B cell (primary cell): Measurements from ENCODE around the gene PLEKHG4. TPM values are rescaled to one million over a fixed set of nuclear protein-coding genes. Genes with fewer than 3 reads are reported as not detected.

Experiments
- ATAC-seq: fragments of 200-7000 bp; cut with Tn5 transposase; one replicate; pipeline ENCODE4 v1.10.0; 2021; ENCODE audit warnings: low read depth, mild to moderate bottlenecking, moderate number of reproducible peaks, moderate library complexity
- CTCF ChIA-PET: fragments of 350-600 bp; sonication (Branson Sonifier 250); formaldehyde crosslinking; loops from one replicate; lab custom pipeline; 2021; ENCODE audit warnings: antibody characterized with exemption, inconsistent platforms; lab: Charles Lee
- POLR2A ChIA-PET: fragments of 350-600 bp; sonication (Branson Sonifier 250); formaldehyde crosslinking; loops from one replicate; lab custom pipeline; 2021; ENCODE audit warnings: antibody characterized with exemption; lab: Charles Lee
- DNase-seq: peaks from one replicate; pipeline ENCODE4 v3.0.0; 2013
- H2AFZ ChIP-seq: 2 replicates; pipeline ENCODE4 v1.6.1; 2012; ENCODE audit warnings: mild to moderate bottlenecking, low read depth, low read length; ENCODE audit not compliant: insufficient read depth, poor library complexity, severe bottlenecking
- H3K27ac ChIP-seq, 2 donors: 1 replicate in 1 of 2; 2 replicates in 1 of 2; pipeline ENCODE4 v1.5.1; 2012 to 2013; ENCODE audit warnings: low read length in 2 of 2, mild to moderate bottlenecking in 2 of 2, moderate library complexity in 1 of 2
- H3K27me3 ChIP-seq, 4 experiments: fragments of 200-600 bp in 1 of 4; sonication (generic) in 1 of 4; replicated peaks in 1 of 4; 1 replicate in 2 of 4; 2 replicates in 2 of 4; pipeline versions ENCODE4 v1.6.1 to v1.7.0; 2013 to 2016; ENCODE audit warnings: low read length in 3 of 4, mild to moderate bottlenecking in 2 of 4, mixed read lengths in 1 of 4, moderate library complexity in 1 of 4; ENCODE audit not compliant: insufficient read depth in 4 of 4, control insufficient read depth in 3 of 4; ENCODE audit errors: control extremely low read depth in 1 of 4
- H3K36me3 ChIP-seq, 2 experiments: replicated peaks in 1 of 2; 1 replicate in 1 of 2; 2 replicates in 1 of 2; pipeline versions ENCODE4 v1.6.1 to v1.7.1; 2013; ENCODE audit warnings: low read length in 1 of 2; ENCODE audit not compliant: insufficient read depth in 2 of 2, control insufficient read depth in 1 of 2; ENCODE audit errors: control extremely low read depth in 1 of 2, extremely low read depth in 1 of 2
- H3K4me1 ChIP-seq, 2 donors: fragments of 200-600 bp in 1 of 2; sonication (generic) in 1 of 2; 1 replicate in 1 of 2; 2 replicates in 1 of 2; pipeline versions ENCODE4 v1.5.1 to v1.6.1; 2013 to 2017; ENCODE audit warnings: low read length in 2 of 2; ENCODE audit not compliant: control insufficient read depth in 2 of 2, insufficient read depth in 2 of 2
- H3K4me2 ChIP-seq: replicated peaks from 2 replicates; pipeline ENCODE3; 2012; ENCODE audit warnings: mild to moderate bottlenecking, low read depth, low read length; ENCODE audit not compliant: poor library complexity, severe bottlenecking
- H3K4me3 ChIP-seq, 5 experiments: fragments of 200-600 bp in 1 of 5; sonication (generic) in 1 of 5; 1 replicate in 3 of 5; 2 replicates in 2 of 5; pipeline versions ENCODE4 v1.5.1 to v1.7.0; 2011 to 2016; ENCODE audit warnings: low read length in 4 of 5, mild to moderate bottlenecking in 4 of 5, low read depth in 2 of 5, control low read depth in 1 of 5, moderate library complexity in 1 of 5; ENCODE audit not compliant: insufficient read depth in 1 of 5; ENCODE audit errors: control extremely low read depth in 1 of 5, extremely low read depth in 1 of 5
- H3K79me2 ChIP-seq: fragments of 200-600 bp; sonication (generic); one replicate; pipeline ENCODE4 v1.6.0; 2016; ENCODE audit warnings: low read length; ENCODE audit not compliant: control insufficient read depth, insufficient read depth
- H3K9ac ChIP-seq: fragments of 200-600 bp; sonication (generic); 2 replicates; pipeline ENCODE4 v1.6.1; 2017; ENCODE audit warnings: mild to moderate bottlenecking, low read length, moderate library complexity
- H3K9me3 ChIP-seq, 3 donors: one replicate each; pipeline versions ENCODE4 v1.6.1 to v1.7.1; 2013; ENCODE audit warnings: low read length in 2 of 3; ENCODE audit not compliant: control insufficient read depth in 2 of 3, insufficient read depth in 1 of 3; ENCODE audit errors: control extremely low read depth in 1 of 3
- H4K20me1 ChIP-seq: 2 replicates; pipeline ENCODE4 v1.6.0; 2012; ENCODE audit warnings: mild to moderate bottlenecking, low read length; ENCODE audit not compliant: insufficient read depth, control insufficient read depth, poor library complexity, severe bottlenecking
- H3K27ac Mint-ChIP-seq: one replicate; pipeline ENCODE4 v1.8.0; 2021; ENCODE audit warnings: mixed read lengths
- H3K27me3 Mint-ChIP-seq: one replicate; pipeline ENCODE4 v1.8.0; 2021; ENCODE audit warnings: mixed read lengths
- H3K4me1 Mint-ChIP-seq: one replicate; pipeline ENCODE4 v1.8.0; 2021; ENCODE audit warnings: mixed read lengths
- H3K4me3 Mint-ChIP-seq: one replicate; pipeline ENCODE4 v1.8.0; 2021; ENCODE audit warnings: mixed read lengths
- H3K9me3 Mint-ChIP-seq: one replicate; pipeline ENCODE4 v1.8.0; 2022; ENCODE audit warnings: mixed read lengths; ENCODE audit not compliant: insufficient read depth
- CTCF ChIP-seq: fragments of 200-600 bp; IDR thresholded peaks from one replicate; pipeline ENCODE4 v1.8.0; 2022; ENCODE audit warnings: antibody characterized with exemption, mild to moderate bottlenecking
- EZH2 ChIP-seq: IDR thresholded peaks from 2 replicates; pipeline ENCODE4 v1.6.1; 2012; ENCODE audit warnings: borderline replicate concordance, low read depth, mild to moderate bottlenecking, moderate library complexity, low read length; ENCODE audit not compliant: insufficient read depth, poor library complexity, severe bottlenecking
- WGBS: methylation state at CpG from one replicate; pipeline ENCODE4 v1.1.5; 2013; ENCODE audit warnings: missing lambda C conversion rate; ENCODE audit not compliant: insufficient coverage; 5-methylcytosine and 5-hydroxymethylcytosine counted together
- intact Hi-C: fragments of 100-400 bp; cut with micrococcal nuclease; formaldehyde crosslinking; loops from one replicate; pipeline ENCODE4 v1.10.0; 2022
- polyA plus RNA-seq: library from polyadenylated mRNA; depleted of rRNA; stranded (reverse); fragments of >200 nt; gene quantifications from 2 replicates; pipeline ENCODE4 v1.2.3, GENCODE V29; 2012
- total RNA-seq, 2 donors: library from RNA; stranded (reverse); fragments of 120-200 nt in 1 of 2; gene quantifications; 1 replicate in 1 of 2; 2 replicates in 1 of 2; pipeline versions ENCODE4 v1.2.3 to v1.2.4, GENCODE V29; 2013 to 2022

PLEKHG4 gene
- total and polyA plus RNA-seq, 2 donors (not counting 1 experiment from before 2014, with no cell fraction given) = 6.0 to 7.1 TPM

- Histone ChIP-seq H3K4me3 (no peak overlapping the region), H4K20me1 (no peaks in the 10 kb centered on the region), H3K79me2 (no peaks in the 10 kb centered on the region), H2AFZ (no peak overlapping the region), H3K4me2 (no peak overlapping the region), H3K9ac (no peak overlapping the region), H3K9me3 (no peaks in the 10 kb centered on the region), H3K27me3 (no peaks in the 10 kb centered on the region), H3K27ac (no peak overlapping the region), H3K36me3 (no peaks in the 10 kb centered on the region), H3K4me1 (no peaks in the 10 kb centered on the region)
- no peak for ATAC-seq
- intact Hi-C loops = no loop called here
- Mint-ChIP-seq H3K9me3 (no peaks in the 10 kb centered on the region), H3K4me1 (no peaks in the 10 kb centered on the region), H3K27ac (no peak overlapping the region), H3K4me3 (no peak overlapping the region), H3K27me3 (no peaks in the 10 kb centered on the region)
- ChIA-PET POLR2A (no interaction called here), CTCF (interaction anchor here (0.6 kb wide), 1 partner anchor 28 kb away, joined by 3 read pairs; the partner anchor contains the start of genes KCTD19 and LRRC36)
- TF ChIP-seq EZH2 (no peak), CTCF (no peak)
- DNase-seq = no peak
- 93% methylated on average over 9 of the region's 9 CpGs for WGBS
These were observed 18.9 kb downstream of the PLEKHG4 start for GRCh38 chr16:67298277-67298676.

GRCh38 chr16:67299269-67299668 lies 19.9 kb downstream of the PLEKHG4 start:
- ATAC-seq = no peak
- no peaks in the 10 kb centered on the region for H3K36me3 ChIP-seq

More at GRCh38 chr16:67299269-67299668, 19.9 kb downstream of the PLEKHG4 start:
- Histone ChIP-seq H3K9me3 (no peaks in the 10 kb centered on the region), H3K27ac (no peak overlapping the region), H2AFZ (no peak overlapping the region), H3K4me2 (no peak overlapping the region), H3K4me1 (no peaks in the 10 kb centered on the region), H4K20me1 (no peaks in the 10 kb centered on the region), H3K9ac (no peak overlapping the region), H3K79me2 (no peaks in the 10 kb centered on the region), H3K4me3 (no peak overlapping the region), H3K27me3 (no peaks in the 10 kb centered on the region)
- intact Hi-C loops = no loop called here
- no peaks in the 10 kb centered on the region for H3K4me1 Mint-ChIP-seq
- H3K4me3 Mint-ChIP-seq = no peak overlapping the region
- H3K9me3 Mint-ChIP-seq = no peaks in the 10 kb centered on the region
- 95% methylated on average over 14 of the region's 15 CpGs for WGBS
- POLR2A ChIA-PET = no interaction called here
- H3K27ac Mint-ChIP-seq = no peak overlapping the region
- CTCF ChIA-PET = no interaction called here
- TF ChIP-seq CTCF (no peak), EZH2 (no peak)
- no peak for DNase-seq
- H3K27me3 Mint-ChIP-seq = no peaks in the 10 kb centered on the region
